MM.1S (cell line): Measurements from ENCODE around the gene STX3.

Experiments used
- DNase-seq: peaks from one replicate; pipeline ENCODE4 v3.0.0-alpha.2; 2015
- H2AFZ ChIP-seq: fragments of 300-600 bp; sonication (generic); 2 replicates; pipeline ENCODE4 v1.6.0; 2016; ENCODE audit warnings: antibody characterized with exemption, low read length
- H3F3A ChIP-seq: fragments of 300-600 bp; sonication (generic); 2 replicates; pipeline ENCODE4 v1.6.1; 2016; ENCODE audit warnings: mild to moderate bottlenecking, antibody characterized with exemption, low read length, moderate library complexity, mixed read lengths; ENCODE audit not compliant: insufficient read depth
- H3K27ac ChIP-seq: fragments of 300-600 bp; sonication (generic); 2 replicates; pipeline ENCODE4 v1.5.1; 2016; ENCODE audit warnings: mild to moderate bottlenecking, low read length
- H3K27me3 ChIP-seq: fragments of 300-600 bp; sonication (generic); replicated peaks from 2 replicates; pipeline ENCODE4 v1.6.0; 2016; ENCODE audit warnings: low read length; ENCODE audit not compliant: insufficient read depth
- H3K36me3 ChIP-seq: fragments of 300-600 bp; sonication (generic); replicated peaks from 2 replicates; pipeline ENCODE4 v1.6.1; 2016; ENCODE audit warnings: mild to moderate bottlenecking, low read length, mixed read lengths; ENCODE audit not compliant: insufficient read depth
- H3K4me1 ChIP-seq: fragments of 300-600 bp; sonication (generic); 2 replicates; pipeline ENCODE4 v1.6.1; 2016; ENCODE audit warnings: low read length, mixed read lengths
- H3K4me2 ChIP-seq: fragments of 300-600 bp; sonication (generic); 2 replicates; pipeline ENCODE4 v1.6.0; 2016; ENCODE audit warnings: low read depth, low read length
- H3K4me3 ChIP-seq: fragments of 300-600 bp; sonication (generic); 2 replicates; pipeline ENCODE4 v1.5.1; 2016; ENCODE audit warnings: low read length, mixed read lengths
- H3K79me2 ChIP-seq: fragments of 300-600 bp; sonication (generic); 2 replicates; pipeline ENCODE4 v1.6.1; 2016; ENCODE audit warnings: mixed run types, low read length, mixed read lengths
- H3K9ac ChIP-seq: fragments of 300-600 bp; sonication (generic); 2 replicates; pipeline ENCODE4 v1.6.1; 2016; ENCODE audit warnings: low read length, mixed read lengths
- H3K9me2 ChIP-seq: fragments of 300-600 bp; sonication (generic); replicated peaks from 2 replicates; pipeline ENCODE4 v1.6.1; 2016; ENCODE audit warnings: mild to moderate bottlenecking, low read length, mixed read lengths; ENCODE audit not compliant: insufficient read depth
- H3K9me3 ChIP-seq: fragments of 300-600 bp; sonication (generic); replicated peaks from 2 replicates; pipeline ENCODE4 v1.6.1; 2016; ENCODE audit warnings: mild to moderate bottlenecking, low read length, mixed read lengths; ENCODE audit not compliant: insufficient read depth
- H4K20me1 ChIP-seq: fragments of 300-600 bp; sonication (generic); 2 replicates; pipeline ENCODE4 v1.6.1; 2016; ENCODE audit warnings: mild to moderate bottlenecking, low read length, moderate library complexity, mixed read lengths; ENCODE audit not compliant: insufficient read depth
- CTCF ChIP-seq: fragments of 300-600 bp; sonication (generic); IDR thresholded peaks from 2 replicates; pipeline ENCODE4 v1.5.1; 2016; ENCODE audit warnings: antibody characterized with exemption, low read length, mixed read lengths
- EZH2 ChIP-seq: fragments of 300-600 bp; sonication (generic); optimal IDR thresholded peaks from 2 replicates; pipeline ENCODE3; 2017; ENCODE audit warnings: low read depth, mild to moderate bottlenecking, antibody characterized with exemption, low read length, mixed read lengths
- EZH2phosphoT487 ChIP-seq: fragments of 300-600 bp; sonication (generic); IDR thresholded peaks from 2 replicates; pipeline ENCODE4 v1.6.1; 2018; ENCODE audit warnings: antibody characterized with exemption, low read length

Gene STX3

GRCh38 chr11:59754859-59755700 is at the start of gene STX3:
TSS of gene STX3 (plus strand) at chr11:59755376. CDS start at chr11:59755606, 230 bp downstream.
- Histone ChIP-seq H3K9ac (peak within 1 kb of the TSS; percentile 69), H3K9me3 (no peaks in the 10 kb centered on the region), H4K20me1 (no peaks in the 10 kb centered on the region), H3F3A (peaks cover 18% of the 10 kb centered on the region), H3K27me3 (no peaks in the 10 kb centered on the region), H3K4me3 (peak within 1 kb of the TSS; percentile 99), H3K9me2 (no peaks in the 10 kb centered on the region), H3K79me2 (peaks cover 46% of the 10 kb centered on the region), H3K4me2 (peak within 1 kb of the TSS; percentile 98), H3K4me1 (peaks cover 16% of the 10 kb centered on the region), H3K36me3 (no peaks in the 10 kb centered on the region), H3K27ac (peak within 1 kb of the TSS; percentile 42; the same call in 1 of the 2 replicates), H2AFZ (peak within 1 kb of the TSS; percentile 95)
- TF ChIP-seq EZH2phosphoT487 (no peak), CTCF (no peak), EZH2 (no peak)
- DNase-seq: peak; percentile 66

- no peak overlapping the region for H3K9ac ChIP-seq
- no peak overlapping the region for H3K4me2 ChIP-seq
- no peaks in the 10 kb centered on the region for H3K4me1 ChIP-seq
- no peak overlapping the region for H3K4me3 ChIP-seq
- no peak for DNase-seq
- H3K36me3 ChIP-seq: no peaks in the 10 kb centered on the region
- H3K27ac ChIP-seq: no peak overlapping the region
- no peaks in the 10 kb centered on the region for H3K27me3 ChIP-seq
- H3K9me2 ChIP-seq: no peaks in the 10 kb centered on the region
- no peak overlapping the region for H2AFZ ChIP-seq
- no peaks in the 10 kb centered on the region for H3K9me3 ChIP-seq
- TF ChIP-seq EZH2phosphoT487: no peak
- TF ChIP-seq CTCF: no peak
- TF ChIP-seq EZH2: no peak
- no peaks in the 10 kb centered on the region; the same call in 1 of the 2 replicates for H3F3A ChIP-seq
- no peaks in the 10 kb centered on the region for H3K79me2 ChIP-seq
- H4K20me1 ChIP-seq: no peaks in the 10 kb centered on the region
These were observed 48.5 kb upstream of the STX3 start for GRCh38 chr11:59706518-59707285.

- Histone ChIP-seq H3K4me2 (no peak overlapping the region), H3K27ac (no peak overlapping the region), H3K9me2 (no peaks in the 10 kb centered on the region), H4K20me1 (no peaks in the 10 kb centered on the region), H3K36me3 (no peaks in the 10 kb centered on the region), H3K4me1 (no peaks in the 10 kb centered on the region), H3K9ac (no peak overlapping the region), H3K9me3 (no peaks in the 10 kb centered on the region), H2AFZ (no peak overlapping the region), H3K27me3 (no peaks in the 10 kb centered on the region), H3K79me2 (no peaks in the 10 kb centered on the region), H3F3A (no peaks in the 10 kb centered on the region; the same call in 1 of the 2 replicates), H3K4me3 (no peak overlapping the region)
- TF ChIP-seq EZH2 (no peak), EZH2phosphoT487 (no peak), CTCF (no peak)
- no peak for DNase-seq
These were observed 47.8 kb upstream of the STX3 start for GRCh38 chr11:59707371-59707770.
